OCI-LY7 (cell line): Measurements from ENCODE around the gene LAMTOR2. TPM values are rescaled to one million over a fixed set of nuclear protein-coding genes. Genes with fewer than 3 reads are reported as not detected.

Experiments
- BruUV-seq: library from RNA; stranded (reverse); fragments of 400-500 nt; replicated peaks from 2 replicates; lab custom pipeline; 2021; lab: Mats Ljungman, UMichigan
- CTCF ChIA-PET: fragments of 300-600 bp; sonication (Branson Sonifier 250); formaldehyde crosslinking; loops from one replicate; lab custom pipeline; 2022; ENCODE audit warnings: antibody characterized with exemption; ENCODE audit not compliant: unreplicated experiment; lab: Charles Lee
- POLR2A ChIA-PET: fragments of 300-600 bp; sonication (Branson Sonifier 250); formaldehyde crosslinking; loops from one replicate; lab custom pipeline; 2022; ENCODE audit warnings: antibody characterized with exemption; lab: Charles Lee
- DNase-seq: peaks from one replicate; pipeline ENCODE4 v3.0.0-alpha.2; 2015; ENCODE audit warnings: low spot score
- H2AFZ ChIP-seq: fragments of 200-600 bp; sonication (generic), shearing (Covaris generic); 2 replicates; pipeline ENCODE4 v1.6.1; 2014; ENCODE audit warnings: mild to moderate bottlenecking, antibody characterized with exemption, low read length, moderate library complexity
- H3K27ac ChIP-seq: fragments of 200-600 bp; sonication (generic); 2 replicates; pipeline ENCODE4 v1.5.1; 2014; ENCODE audit warnings: mixed run types, low read depth, mild to moderate bottlenecking, moderate library complexity, low read length, inconsistent platforms; ENCODE audit not compliant: poor library complexity, severe bottlenecking
- H3K36me3 ChIP-seq: fragments of 200-600 bp; sonication (generic); 2 replicates; pipeline ENCODE4 v1.6.1; 2014; ENCODE audit warnings: mild to moderate bottlenecking, antibody characterized with exemption, low read length, moderate library complexity, mixed read lengths; ENCODE audit not compliant: insufficient read depth
- H3K4me1 ChIP-seq: fragments of 200-600 bp; sonication (generic); 2 replicates; pipeline ENCODE4 v1.5.1; 2014; ENCODE audit warnings: mild to moderate bottlenecking, low read length; ENCODE audit not compliant: insufficient read depth, poor library complexity, severe bottlenecking
- H3K4me2 ChIP-seq: fragments of 200-600 bp; sonication (generic); 2 replicates; pipeline ENCODE4 v1.6.1; 2014; ENCODE audit warnings: mild to moderate bottlenecking, low read length
- H3K4me3 ChIP-seq: fragments of 200-600 bp; sonication (generic); 2 replicates; pipeline ENCODE4 v1.5.1; 2014; ENCODE audit warnings: mild to moderate bottlenecking, low read depth, low read length; ENCODE audit not compliant: poor library complexity, severe bottlenecking
- H3K79me2 ChIP-seq: fragments of 200-600 bp; sonication (generic); 2 replicates; pipeline ENCODE4 v1.6.1; 2016; ENCODE audit warnings: low read depth, mild to moderate bottlenecking, low read length, moderate library complexity, mixed read lengths; ENCODE audit not compliant: insufficient read depth
- H3K9me2 ChIP-seq: fragments of 200-600 bp; sonication (generic); 2 replicates; pipeline ENCODE4 v1.6.1; 2016; ENCODE audit warnings: mild to moderate bottlenecking, low read length, mixed read lengths; ENCODE audit not compliant: insufficient read depth
- H3K9me3 ChIP-seq: fragments of 200-600 bp; sonication (generic); 2 replicates; pipeline ENCODE4 v1.6.1; 2014; ENCODE audit warnings: mild to moderate bottlenecking, mixed run types, low read length, mixed read lengths
- H4K20me1 ChIP-seq: fragments of 200-600 bp; sonication (generic); 2 replicates; pipeline ENCODE4 v1.6.1; 2014; ENCODE audit warnings: mild to moderate bottlenecking, antibody characterized with exemption, low read length, moderate library complexity, mixed read lengths; ENCODE audit not compliant: insufficient read depth
- CTCF ChIP-seq: fragments of 200-600 bp; sonication (generic); conservative IDR thresholded peaks from 2 replicates; pipeline ENCODE4 v1.5.1; 2014; ENCODE audit warnings: mild to moderate bottlenecking, antibody characterized with exemption, low read length, moderate library complexity, mixed read lengths
- EZH2phosphoT487 ChIP-seq: fragments of 200-600 bp; sonication (generic); IDR thresholded peaks from 2 replicates; pipeline ENCODE4 v1.6.1; 2018; ENCODE audit warnings: low read depth, borderline replicate concordance, mild to moderate bottlenecking, mixed run types, antibody characterized with exemption, low read length, moderate library complexity, mixed read lengths
- intact Hi-C: fragments of 100-400 bp; cut with micrococcal nuclease; formaldehyde crosslinking; loops from one replicate; pipeline ENCODE4 v1.10.0; 2022; ENCODE audit not compliant: unreplicated experiment
- total RNA-seq, 2 experiments: library from RNA; depleted of rRNA in 1 of 2; stranded (reverse); fragments of >200 nt in 1 of 2; shearing (Covaris generic) in 1 of 2; gene quantifications; 2 replicates each; pipeline ENCODE4 v1.2.3, GENCODE V29; 2014 to 2022

The LAMTOR2 gene
- total RNA-seq, 2 experiments from 2014 or later: 55.2 to 71.3 TPM

- intact Hi-C loops: no loop called here
- no TSS peak for BruUV-seq
- H3K4me1 ChIP-seq: no peaks in the 10 kb centered on the region
- no peak overlapping the region for H2AFZ ChIP-seq
- H3K4me2 ChIP-seq: no peak overlapping the region
- no peaks in the 10 kb centered on the region for H3K9me3 ChIP-seq
- no peaks in the 10 kb centered on the region for H3K79me2 ChIP-seq
- H3K36me3 ChIP-seq: peaks cover 42% of the 10 kb centered on the region
- H4K20me1 ChIP-seq: no peaks in the 10 kb centered on the region
- no peak overlapping the region for H3K27ac ChIP-seq
- ChIA-PET POLR2A (no interaction called here), CTCF (no interaction called here)
- no peak for DNase-seq
- H3K4me3 ChIP-seq: no peak overlapping the region
- no peak for TF ChIP-seq EZH2phosphoT487
- no peak for TF ChIP-seq CTCF
- no peaks in the 10 kb centered on the region for H3K9me2 ChIP-seq
Measured at GRCh38 chr1:156042828-156043227, 11.8 kb upstream of the LAMTOR2 start.

GRCh38 chr1:156045076-156045475 lies 9.5 kb upstream of the LAMTOR2 start:
- H3K79me2 ChIP-seq: no peaks in the 10 kb centered on the region
- no peak overlapping the region for H3K4me2 ChIP-seq
- no peak overlapping the region for H3K27ac ChIP-seq
- no peaks in the 10 kb centered on the region for H3K4me1 ChIP-seq
- ChIA-PET POLR2A (interaction anchor here (0.6 kb wide), 1 partner anchor 125 kb away, joined by 5 read pairs; no protein-coding TSS in a partner anchor), CTCF (interaction anchor here (0.6 kb wide), 1 partner anchor 8 kb away, joined by 6 read pairs; the partner anchor contains the start of gene UBQLN4)
- H4K20me1 ChIP-seq: no peaks in the 10 kb centered on the region
- DNase-seq: no peak
- no peak for TF ChIP-seq EZH2phosphoT487
- no peak for TF ChIP-seq CTCF
- no peak overlapping the region for H3K4me3 ChIP-seq
- no peaks in the 10 kb centered on the region for H3K9me3 ChIP-seq
- H3K36me3 ChIP-seq: peaks cover 55% of the 10 kb centered on the region
- no TSS peak for BruUV-seq
- no peak overlapping the region for H2AFZ ChIP-seq
- H3K9me2 ChIP-seq: no peaks in the 10 kb centered on the region
- intact Hi-C loops: no loop called here

GRCh38 chr1:156048663-156049258 lies 5.8 kb upstream of the LAMTOR2 start:
- Histone ChIP-seq H3K27ac (no peak overlapping the region), H4K20me1 (no peaks in the 10 kb centered on the region), H3K9me2 (no peaks in the 10 kb centered on the region), H3K4me2 (no peak overlapping the region), H3K9me3 (no peaks in the 10 kb centered on the region), H2AFZ (no peak overlapping the region), H3K36me3 (peaks cover 32% of the 10 kb centered on the region), H3K4me3 (no peak overlapping the region), H3K79me2 (peaks cover 13% of the 10 kb centered on the region; the same call in 1 of the 2 replicates), H3K4me1 (peaks cover 7% of the 10 kb centered on the region)
- no peak for TF ChIP-seq EZH2phosphoT487
- no peak for TF ChIP-seq CTCF
- BruUV-seq: no TSS peak
- intact Hi-C loops: no loop called here
- POLR2A ChIA-PET: interaction anchor here (1.6 kb wide), 1 partner anchor 18 kb away, joined by 7 read pairs; no protein-coding TSS in a partner anchor
- CTCF ChIA-PET: no interaction called here
- no peak for DNase-seq
